ENCODE results near the gene PRKN. TPM values are rescaled to one million over a fixed set of nuclear protein-coding genes. Genes with fewer than 3 reads are reported as not detected.

Gene PRKN
- total RNA-seq, 1 donor from 2014 or later: 5.1 TPM

DNA sequence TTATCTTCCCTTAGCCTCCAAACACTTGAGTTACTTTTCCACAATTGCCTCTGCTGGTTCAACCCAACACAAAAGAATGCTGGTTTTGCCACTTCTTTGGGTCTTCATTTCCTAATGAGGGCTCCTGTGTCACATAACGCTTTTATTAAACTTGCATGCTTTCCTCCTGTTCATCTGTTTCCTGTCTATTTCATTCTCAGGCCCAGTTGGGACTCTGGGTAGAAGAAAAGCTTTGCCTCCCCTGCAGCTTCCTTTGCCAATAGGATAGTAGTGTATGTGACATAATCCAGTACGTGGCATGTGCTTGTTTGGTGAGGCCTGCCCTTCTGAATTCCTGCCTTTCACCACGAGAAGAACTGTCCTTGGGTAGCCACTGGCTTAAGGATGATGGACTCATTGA is 924.4 kb downstream of the PRKN start:
- H3K9me3 Mint-ChIP-seq (ENCODE audit: unreplicated experiment): no peaks in the 10 kb centered on the region
- TF ChIP-seq, protein P1, sequence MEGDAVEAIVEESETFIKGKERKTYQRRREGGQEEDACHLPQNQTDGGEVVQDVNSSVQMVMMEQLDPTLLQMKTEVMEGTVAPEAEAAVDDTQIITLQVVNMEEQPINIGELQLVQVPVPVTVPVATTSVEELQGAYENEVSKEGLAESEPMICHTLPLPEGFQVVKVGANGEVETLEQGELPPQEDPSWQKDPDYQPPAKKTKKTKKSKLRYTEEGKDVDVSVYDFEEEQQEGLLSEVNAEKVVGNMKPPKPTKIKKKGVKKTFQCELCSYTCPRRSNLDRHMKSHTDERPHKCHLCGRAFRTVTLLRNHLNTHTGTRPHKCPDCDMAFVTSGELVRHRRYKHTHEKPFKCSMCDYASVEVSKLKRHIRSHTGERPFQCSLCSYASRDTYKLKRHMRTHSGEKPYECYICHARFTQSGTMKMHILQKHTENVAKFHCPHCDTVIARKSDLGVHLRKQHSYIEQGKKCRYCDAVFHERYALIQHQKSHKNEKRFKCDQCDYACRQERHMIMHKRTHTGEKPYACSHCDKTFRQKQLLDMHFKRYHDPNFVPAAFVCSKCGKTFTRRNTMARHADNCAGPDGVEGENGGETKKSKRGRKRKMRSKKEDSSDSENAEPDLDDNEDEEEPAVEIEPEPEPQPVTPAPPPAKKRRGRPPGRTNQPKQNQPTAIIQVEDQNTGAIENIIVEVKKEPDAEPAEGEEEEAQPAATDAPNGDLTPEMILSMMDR (IDR thresholded peaks at IDR 0.05; ENCODE audit: unreplicated experiment): no peak
- H3K27me3 Mint-ChIP-seq (ENCODE audit: unreplicated experiment): peaks cover 4% of the 10 kb centered on the region
- H3K4me3 Mint-ChIP-seq (ENCODE audit: unreplicated experiment): no peak overlapping the region
- no peaks in the 10 kb centered on the region for H3K36me3 Mint-ChIP-seq (ENCODE audit: low read depth, unreplicated experiment)
- no peak for DNase-seq (ENCODE audit: low spot score)
- no peak overlapping the region for H3K27ac Mint-ChIP-seq (ENCODE audit: unreplicated experiment)
- H3K4me1 Mint-ChIP-seq (ENCODE audit: unreplicated experiment): no peaks in the 10 kb centered on the region

GRCh38 chr6:161802231-161802630 is 925.3 kb downstream of the PRKN start:
- no peak for DNase-seq (ENCODE audit: low spot score)
- H3K9me3 Mint-ChIP-seq (ENCODE audit: unreplicated experiment): no peaks in the 10 kb centered on the region
- no peak overlapping the region for H3K4me3 Mint-ChIP-seq (ENCODE audit: unreplicated experiment)
- H3K27ac Mint-ChIP-seq (ENCODE audit: unreplicated experiment): peak overlapping the region; percentile 55
- H3K4me1 Mint-ChIP-seq (ENCODE audit: unreplicated experiment): no peaks in the 10 kb centered on the region
- peaks cover 4% of the 10 kb centered on the region for H3K27me3 Mint-ChIP-seq (ENCODE audit: unreplicated experiment)
- TF ChIP-seq, protein P1 (IDR thresholded peaks at IDR 0.05; ENCODE audit: unreplicated experiment): no peak
- H3K36me3 Mint-ChIP-seq (ENCODE audit: low read depth, unreplicated experiment): no peaks in the 10 kb centered on the region

- TF ChIP-seq, protein P1 (IDR thresholded peaks at IDR 0.05; ENCODE audit: unreplicated experiment): no peak
- H3K4me3 Mint-ChIP-seq (ENCODE audit: unreplicated experiment): no peak overlapping the region
- no peaks in the 10 kb centered on the region for H3K9me3 Mint-ChIP-seq (ENCODE audit: unreplicated experiment)
Measured at GRCh38 chr6:161798844-161799394, 928.6 kb downstream of the PRKN start.

DNA sequence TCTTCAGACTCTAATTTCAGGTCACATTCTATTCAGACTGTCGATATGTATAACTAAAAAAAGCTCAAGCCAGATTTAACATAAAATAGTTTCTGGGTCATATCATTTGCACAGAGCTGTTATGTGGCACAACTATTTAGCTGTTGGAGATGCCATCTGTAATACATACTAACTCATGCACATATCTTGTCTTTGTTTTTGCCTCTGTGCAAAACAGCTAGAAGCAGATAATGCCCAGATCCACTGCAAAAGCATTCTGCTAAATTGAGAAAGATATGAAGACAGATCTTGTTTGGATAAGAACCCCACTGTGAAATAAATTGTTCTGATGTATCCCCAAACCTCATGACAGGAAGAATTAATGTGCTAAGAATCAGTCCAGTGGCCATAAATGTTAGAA is 930.9 kb downstream of the PRKN start:
- Mint-ChIP-seq H3K4me1 (ENCODE audit: unreplicated experiment) (no peaks in the 10 kb centered on the region), H3K4me3 (ENCODE audit: unreplicated experiment) (no peak overlapping the region), H3K9me3 (ENCODE audit: unreplicated experiment) (no peaks in the 10 kb centered on the region), H3K27me3 (ENCODE audit: unreplicated experiment) (peaks cover 2% of the 10 kb centered on the region), H3K27ac (ENCODE audit: unreplicated experiment) (no peak overlapping the region), H3K36me3 (ENCODE audit: low read depth, unreplicated experiment) (no peaks in the 10 kb centered on the region)
- TF ChIP-seq, protein P1 (IDR thresholded peaks at IDR 0.05; ENCODE audit: unreplicated experiment): no peak
- no peak for DNase-seq (ENCODE audit: low spot score)

More at GRCh38 chr6:161798844-161799394, 928.6 kb downstream of the PRKN start:
- no peaks in the 10 kb centered on the region for H3K36me3 Mint-ChIP-seq (ENCODE audit: low read depth, unreplicated experiment)
- H3K4me1 Mint-ChIP-seq (ENCODE audit: unreplicated experiment): no peaks in the 10 kb centered on the region
- H3K27ac Mint-ChIP-seq (ENCODE audit: unreplicated experiment): no peak overlapping the region
- no peak for DNase-seq (ENCODE audit: low spot score)
- peaks cover 6% of the 10 kb centered on the region for H3K27me3 Mint-ChIP-seq (ENCODE audit: unreplicated experiment)

DNA sequence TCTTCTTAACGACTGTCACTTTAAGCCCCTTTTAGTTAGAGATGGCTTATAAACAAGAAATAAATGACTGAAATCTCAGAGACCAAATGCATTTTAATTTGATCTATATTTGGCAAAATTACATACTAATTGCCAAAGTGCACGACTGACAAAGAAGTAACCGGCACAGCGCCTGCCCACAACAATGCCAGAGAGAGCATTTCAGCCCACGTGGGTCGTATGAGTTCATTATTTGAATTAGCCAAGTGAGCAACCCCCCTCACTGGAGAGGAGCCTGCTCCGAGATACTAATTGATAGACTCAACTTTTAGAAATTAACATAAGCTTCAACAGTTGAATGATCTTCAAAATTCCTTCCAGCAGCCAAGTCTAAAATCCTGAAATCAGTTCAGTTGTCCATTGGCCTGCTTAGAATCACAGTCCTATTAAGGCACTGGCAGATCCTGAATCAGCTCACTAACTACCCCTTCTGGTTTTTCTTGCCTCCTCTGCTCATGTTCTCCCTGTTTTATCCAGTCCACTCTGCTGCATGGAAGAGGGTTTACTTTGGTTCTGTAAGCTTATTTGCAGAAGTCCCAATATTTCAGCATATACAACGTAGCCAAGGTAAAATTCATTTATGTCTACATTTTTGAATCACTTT is 934.6 kb downstream of the PRKN start:
- Mint-ChIP-seq H3K36me3 (ENCODE audit: low read depth, unreplicated experiment) (no peaks in the 10 kb centered on the region), H3K27me3 (ENCODE audit: unreplicated experiment) (peaks cover 2% of the 10 kb centered on the region), H3K4me3 (ENCODE audit: unreplicated experiment) (no peak overlapping the region), H3K9me3 (ENCODE audit: unreplicated experiment) (no peaks in the 10 kb centered on the region), H3K4me1 (ENCODE audit: unreplicated experiment) (no peaks in the 10 kb centered on the region), H3K27ac (ENCODE audit: unreplicated experiment) (no peak overlapping the region)
- TF ChIP-seq, protein P1 (IDR thresholded peaks at IDR 0.05; ENCODE audit: unreplicated experiment): no peak
- no peak for DNase-seq (ENCODE audit: low spot score)
